GM23248 (cell line): Measurements from ENCODE around the gene RAB25.

Experiments used
- EZH2 ChIP-seq: fragments of 200-600 bp; sonication (generic); IDR thresholded peaks from 2 replicates; pipeline ENCODE4 v1.6.1; 2018; ENCODE audit warnings: antibody characterized with exemption, mild to moderate bottlenecking; ENCODE audit not compliant: insufficient read depth, poor library complexity, severe bottlenecking
- EZH2phosphoT487 ChIP-seq: fragments of 200-600 bp; sonication (generic); IDR thresholded peaks from 2 replicates; pipeline ENCODE4 v1.6.1; 2018; ENCODE audit warnings: antibody characterized with exemption, moderate library complexity, mild to moderate bottlenecking, low read depth; ENCODE audit not compliant: insufficient read depth

DNA sequence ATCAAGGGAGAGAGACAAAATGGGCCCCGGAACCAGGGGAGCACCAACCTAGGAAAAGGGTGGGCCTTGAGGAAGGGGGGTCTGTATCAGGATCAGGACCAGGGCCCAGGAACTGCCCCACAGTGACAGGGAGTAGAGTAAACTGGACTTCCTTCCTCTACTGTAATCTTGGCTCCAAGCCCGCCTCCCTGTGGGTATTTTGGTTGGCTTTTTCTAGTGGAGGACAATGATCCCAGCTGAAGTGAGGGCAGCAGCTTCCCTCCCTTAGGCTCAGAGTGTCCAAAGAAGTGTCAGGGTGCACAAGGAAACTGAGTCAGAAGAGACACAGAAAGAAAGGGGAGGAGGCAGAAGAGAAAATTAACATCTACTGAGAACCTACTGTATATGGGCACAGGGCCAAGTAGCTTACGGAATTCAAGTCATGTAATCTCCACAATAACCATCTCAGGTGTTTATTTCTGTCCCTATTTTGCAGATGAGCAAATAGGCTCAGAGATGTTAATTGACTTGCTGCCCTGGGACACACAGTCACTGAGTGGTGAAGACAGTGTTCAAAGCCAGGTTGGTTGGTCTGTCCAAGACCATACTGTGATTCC lies 12.2 kb upstream of the RAB25 start:
- TF ChIP-seq EZH2 (no peak), EZH2phosphoT487 (no peak)
